Ascending aorta (tissue), 2 donors: ENCODE measurements around the gene GM2A. TPM values are rescaled to one million over a fixed set of nuclear protein-coding genes. Genes with fewer than 3 reads are reported as not detected.
"Not testable (repeated sequence)": the region's sequence is repeated elsewhere in the genome, so short reads cannot be mapped to it uniquely, and the experiment has no call there.

Source experiments
- DNase-seq, 2 donors: peaks; one replicate each; pipeline ENCODE4 v3.0.0-alpha.2; 2019; ENCODE audit warnings: low spot score in 2 of 2
- H3K27ac ChIP-seq, 2 donors: fragments of 200-600 bp; sonication (generic); one replicate each; pipeline ENCODE4 v1.5.1; 2016 to 2017; ENCODE audit warnings: mild to moderate bottlenecking in 1 of 2
- H3K27me3 ChIP-seq: fragments of 200-600 bp; sonication (generic); one replicate; pipeline ENCODE4 v1.5.1; 2017
- H3K36me3 ChIP-seq, 2 donors: fragments of 200-600 bp; sonication (generic); one replicate each; pipeline ENCODE4 v1.5.1; 2016
- H3K4me1 ChIP-seq, 2 donors: fragments of 200-600 bp; sonication (generic); one replicate each; pipeline ENCODE4 v1.5.1; 2016 to 2017; ENCODE audit warnings: mild to moderate bottlenecking in 1 of 2
- H3K4me3 ChIP-seq, 2 donors: fragments of 200-600 bp; sonication (generic); one replicate each; pipeline ENCODE4 v1.5.1; 2016 to 2017; ENCODE audit warnings: mild to moderate bottlenecking in 1 of 2
- H3K9me3 ChIP-seq, 2 donors: fragments of 200-600 bp; sonication (generic); one replicate each; pipeline ENCODE4 v1.5.1; 2016
- intact Hi-C: fragments of 100-400 bp; cut with DNase I; formaldehyde crosslinking; loops from one replicate; pipeline ENCODE4 v1.15.1; 2023
- total RNA-seq: library from RNA; depleted of rRNA; stranded (reverse); fragments of >200 nt; gene quantifications from one replicate; pipeline ENCODE4 v1.1.0, GENCODE V29; 2016
- TF ChIP-seq, protein P1 (sequence below), 3 experiments: fragments of 200-600 bp in 2 of 3; fragments of 450-650 bp in 1 of 3; sonication (generic) in 2 of 3; IDR thresholded peaks; one replicate each; pipeline ENCODE4 v1.5.1; 2016 to 2019; ENCODE audit warnings: antibody characterized with exemption in 3 of 3, mild to moderate bottlenecking in 1 of 3, moderate library complexity in 1 of 3

GM2A gene
- total RNA-seq, 1 donor from 2014 or later, result 15.0 TPM

DNA sequence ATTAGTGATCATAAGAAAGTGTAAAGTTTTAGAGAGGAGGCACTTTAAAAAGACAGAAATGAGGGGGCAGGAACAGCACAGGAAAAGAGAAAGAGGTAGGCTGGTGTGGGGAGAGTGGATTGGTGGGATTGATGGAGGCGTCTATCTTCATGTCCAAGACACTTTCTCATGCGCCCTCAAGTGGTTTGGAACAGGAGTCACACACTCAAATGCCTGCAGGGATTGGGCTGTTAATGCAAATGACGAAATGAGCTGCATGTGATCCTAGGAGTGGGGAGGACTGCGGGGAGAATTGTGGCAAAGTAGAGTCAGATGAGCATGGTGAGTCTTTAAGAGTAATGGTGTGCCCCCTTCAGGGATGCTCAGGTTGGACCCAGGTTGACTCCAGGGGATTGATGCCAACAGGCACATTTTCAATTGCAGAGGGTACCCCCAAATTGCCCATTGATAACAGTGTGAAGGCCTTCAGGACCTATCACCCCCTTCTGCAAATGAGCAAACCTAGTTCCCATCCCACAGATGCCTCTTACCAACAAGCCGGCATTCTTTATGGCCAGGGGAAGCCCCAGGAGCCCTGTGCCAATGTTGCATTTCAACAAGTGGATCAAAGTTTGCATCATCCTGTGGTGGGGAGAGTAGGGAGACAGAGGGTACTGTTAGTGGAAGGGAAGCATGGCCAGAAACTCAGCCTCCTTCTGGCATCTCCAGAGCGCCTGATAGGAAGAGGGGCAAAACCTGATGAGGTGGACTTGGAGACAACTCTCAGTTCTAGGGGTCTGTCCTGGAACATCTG lies 45.3 kb downstream of the GM2A start:
- TF ChIP-seq, protein P1, sequence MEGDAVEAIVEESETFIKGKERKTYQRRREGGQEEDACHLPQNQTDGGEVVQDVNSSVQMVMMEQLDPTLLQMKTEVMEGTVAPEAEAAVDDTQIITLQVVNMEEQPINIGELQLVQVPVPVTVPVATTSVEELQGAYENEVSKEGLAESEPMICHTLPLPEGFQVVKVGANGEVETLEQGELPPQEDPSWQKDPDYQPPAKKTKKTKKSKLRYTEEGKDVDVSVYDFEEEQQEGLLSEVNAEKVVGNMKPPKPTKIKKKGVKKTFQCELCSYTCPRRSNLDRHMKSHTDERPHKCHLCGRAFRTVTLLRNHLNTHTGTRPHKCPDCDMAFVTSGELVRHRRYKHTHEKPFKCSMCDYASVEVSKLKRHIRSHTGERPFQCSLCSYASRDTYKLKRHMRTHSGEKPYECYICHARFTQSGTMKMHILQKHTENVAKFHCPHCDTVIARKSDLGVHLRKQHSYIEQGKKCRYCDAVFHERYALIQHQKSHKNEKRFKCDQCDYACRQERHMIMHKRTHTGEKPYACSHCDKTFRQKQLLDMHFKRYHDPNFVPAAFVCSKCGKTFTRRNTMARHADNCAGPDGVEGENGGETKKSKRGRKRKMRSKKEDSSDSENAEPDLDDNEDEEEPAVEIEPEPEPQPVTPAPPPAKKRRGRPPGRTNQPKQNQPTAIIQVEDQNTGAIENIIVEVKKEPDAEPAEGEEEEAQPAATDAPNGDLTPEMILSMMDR (IDR thresholded peaks at IDR 0.05), result peak in 1 of 3 experiments; percentile 33
- DNase-seq, result no peak
- Histone ChIP-seq H3K27me3 (no peaks in the 10 kb centered on the region), H3K36me3 (no peaks in the 10 kb centered on the region), H3K27ac (no peak overlapping the region), H3K4me3 (no peak overlapping the region), H3K9me3 (no peaks in the 10 kb centered on the region), H3K4me1 (no peaks in the 10 kb centered on the region)
- intact Hi-C loops, result no loop called here

DNA sequence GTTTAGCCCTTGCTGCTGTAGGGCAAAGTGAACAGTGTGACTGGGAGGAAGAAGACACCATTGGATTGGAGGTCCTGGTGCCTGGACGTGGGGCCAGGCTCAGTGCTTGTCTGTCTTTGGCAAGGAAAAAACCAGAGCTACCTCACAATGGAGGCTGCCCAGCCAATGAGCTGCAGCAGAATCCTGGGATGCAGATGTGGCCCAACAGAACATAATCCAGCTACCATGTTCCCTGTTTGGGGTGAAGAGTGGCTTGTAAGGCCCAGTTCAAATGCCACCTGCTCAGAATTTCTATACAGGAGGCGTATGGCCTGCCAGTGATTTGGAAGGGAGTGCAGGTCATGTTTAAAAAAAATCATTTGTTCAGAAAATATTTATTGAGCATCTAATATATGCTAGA lies 50.7 kb downstream of the GM2A start, which contains the start of gene SLC36A3:
TSS of gene SLC36A3 (minus strand) at position 101 of the 400 bp plus-strand sequence. CDS start 412 bp downstream, outside the sequence.
- TF ChIP-seq, protein P1 (IDR thresholded peaks at IDR 0.05), result no peak
- no peaks in the 10 kb centered on the region for H3K27me3 ChIP-seq
- intact Hi-C loops, result no loop called here
- no peak within 1 kb of the TSS for H3K27ac ChIP-seq
- DNase-seq, result no peak
- H3K4me3 ChIP-seq, result no peak within 1 kb of the TSS
- H3K9me3 ChIP-seq, result no peaks in the 10 kb centered on the region
- H3K36me3 ChIP-seq, result no peaks in the 10 kb centered on the region
- H3K4me1 ChIP-seq, result no peaks in the 10 kb centered on the region

DNA sequence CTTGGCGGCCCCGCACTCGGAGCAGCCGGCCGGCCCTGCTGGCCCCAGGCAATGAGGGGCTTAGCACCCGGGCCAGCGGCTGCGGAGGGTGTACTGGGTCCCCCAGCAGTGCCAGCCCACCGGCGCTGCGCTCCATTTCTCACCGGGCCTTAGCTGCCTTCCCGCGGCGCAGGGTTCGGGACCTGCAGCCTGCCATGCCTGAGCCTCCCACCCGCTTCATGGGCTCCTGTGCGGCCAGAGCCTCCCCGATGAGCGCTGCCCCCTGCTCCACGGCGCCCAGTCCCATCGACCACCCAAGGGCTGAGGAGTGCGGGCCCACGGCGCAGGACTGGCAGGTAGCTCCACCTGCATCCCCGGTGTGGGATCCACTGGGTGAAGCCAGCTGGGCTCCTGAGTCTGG lies 56.3 kb downstream of the GM2A start:
- H3K27me3 ChIP-seq, DNase-seq, H3K9me3 ChIP-seq, H3K4me1 ChIP-seq, intact Hi-C loops, H3K4me3 ChIP-seq, H3K36me3 ChIP-seq, H3K27ac ChIP-seq: not testable (repeated sequence)

DNA sequence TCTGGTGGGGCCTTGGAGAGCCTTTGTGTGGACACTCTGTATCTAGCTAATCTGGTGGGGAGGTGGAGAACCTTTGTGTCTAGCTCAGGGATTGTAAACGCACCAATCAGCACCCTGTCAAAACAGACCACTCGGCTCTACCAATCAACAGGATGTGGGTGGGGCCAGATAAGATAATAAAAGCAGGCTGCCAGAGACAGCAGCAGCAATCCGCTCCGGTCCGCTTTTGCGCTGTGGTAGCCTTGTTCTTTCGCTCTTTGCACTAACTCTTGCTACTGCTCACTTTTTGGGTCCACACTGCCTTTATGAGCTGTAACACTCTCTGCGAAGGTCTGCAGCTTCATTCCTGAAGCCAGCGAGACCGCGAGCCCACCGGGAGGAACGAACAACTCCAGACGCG lies 56.8 kb downstream of the GM2A start:
- intact Hi-C loops, DNase-seq, H3K9me3 ChIP-seq: not testable (repeated sequence)

DNA sequence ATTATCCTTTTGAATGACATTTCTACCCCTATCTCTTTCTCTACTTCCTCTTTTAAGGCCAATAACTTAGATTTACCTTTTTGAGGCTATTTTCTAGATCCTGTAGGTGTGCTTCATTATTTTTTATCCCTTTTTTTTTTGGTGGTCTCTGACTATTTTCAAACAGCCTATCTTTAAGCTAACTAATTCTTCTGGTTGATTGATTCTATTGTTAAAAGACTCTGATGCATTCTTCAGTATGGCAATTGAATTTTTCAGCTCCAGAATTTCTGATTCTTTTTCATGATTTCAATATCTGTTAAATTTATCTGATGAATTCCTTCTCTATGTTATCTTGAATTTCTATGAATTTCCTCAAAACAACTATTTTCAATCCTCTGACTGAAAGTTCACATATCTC lies 57.9 kb downstream of the GM2A start:
- no peak overlapping the region for H3K27ac ChIP-seq
- no peak for DNase-seq
- no peaks in the 10 kb centered on the region for H3K9me3 ChIP-seq
- H3K4me3 ChIP-seq, result no peak overlapping the region
- H3K27me3 ChIP-seq, result no peaks in the 10 kb centered on the region
- intact Hi-C loops, result no loop called here
- no peaks in the 10 kb centered on the region for H3K36me3 ChIP-seq
- no peaks in the 10 kb centered on the region for H3K4me1 ChIP-seq
- TF ChIP-seq, protein P1 (IDR thresholded peaks at IDR 0.05), result no peak

More for the DNA sequence above, 56.8 kb downstream of the GM2A start:
- not testable (repeated sequence) for H3K4me3 ChIP-seq, H3K4me1 ChIP-seq, H3K27me3 ChIP-seq, H3K27ac ChIP-seq, H3K36me3 ChIP-seq

DNA sequence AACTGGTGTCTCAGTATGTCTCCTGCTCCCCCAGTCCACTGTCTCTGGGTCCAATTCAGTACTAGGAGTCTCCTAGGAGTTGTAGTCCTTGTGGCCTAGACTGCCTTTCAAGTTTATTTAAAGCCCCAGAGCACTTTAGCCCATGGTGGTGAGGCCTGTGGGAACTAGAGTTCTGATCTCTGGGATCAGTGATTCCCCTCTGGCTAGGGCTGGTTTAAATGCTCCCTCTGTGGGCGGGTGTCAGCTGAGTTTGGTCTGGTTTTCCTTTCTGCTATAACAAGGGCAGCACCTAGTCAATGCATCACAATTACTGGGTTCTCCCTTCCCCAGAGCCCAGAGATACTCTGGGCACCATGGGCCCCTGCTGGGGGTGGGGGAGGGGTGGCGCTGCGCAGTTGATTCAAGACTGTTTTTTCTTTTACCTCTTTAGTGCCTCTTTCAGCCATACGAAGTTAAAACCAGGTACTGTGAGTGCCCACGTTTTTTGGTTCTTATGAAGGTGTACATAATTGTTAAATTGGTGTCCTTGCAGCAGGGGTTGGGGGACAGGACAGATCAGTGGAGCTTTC lies 59.9 kb downstream of the GM2A start:
- H3K27me3 ChIP-seq, result no peaks in the 10 kb centered on the region
- intact Hi-C loops, result no loop called here
- TF ChIP-seq, protein P1 (IDR thresholded peaks at IDR 0.05), result no peak
- no peak overlapping the region for H3K27ac ChIP-seq
- no peaks in the 10 kb centered on the region for H3K36me3 ChIP-seq
- no peaks in the 10 kb centered on the region for H3K9me3 ChIP-seq
- no peaks in the 10 kb centered on the region for H3K4me1 ChIP-seq
- no peak overlapping the region for H3K4me3 ChIP-seq
- no peak for DNase-seq
